Fibroblast of the aortic adventitia (primary cell): ENCODE measurements around the gene SYTL3. TPM values are rescaled to one million over a fixed set of nuclear protein-coding genes. Genes with fewer than 3 reads are reported as not detected.

Experiments
- DNase-seq: peaks from one replicate; pipeline ENCODE4 v3.0.0-alpha.2; 2010; ENCODE audit warnings: low read depth
- H3K4me3 ChIP-seq: 2 replicates; pipeline ENCODE4 v1.5.1; 2011; ENCODE audit warnings: low read depth, mild to moderate bottlenecking, control low read depth, low read length, moderate library complexity
- total RNA-seq: library from RNA; depleted of rRNA; stranded (reverse); fragments of >200 nt; gene quantifications from 2 replicates; pipeline ENCODE4 v1.2.3, GENCODE V29; 2012; ENCODE audit warnings: low replicate concordance
- TF ChIP-seq, protein P1 (sequence below): IDR thresholded peaks from 2 replicates; pipeline ENCODE4 v1.5.1; 2011; ENCODE audit warnings: mild to moderate bottlenecking, low read length, control low read depth, inconsistent platforms; ENCODE audit not compliant: insufficient read depth

The SYTL3 gene
- total RNA-seq, 1 donor, result 1.9 TPM

DNA sequence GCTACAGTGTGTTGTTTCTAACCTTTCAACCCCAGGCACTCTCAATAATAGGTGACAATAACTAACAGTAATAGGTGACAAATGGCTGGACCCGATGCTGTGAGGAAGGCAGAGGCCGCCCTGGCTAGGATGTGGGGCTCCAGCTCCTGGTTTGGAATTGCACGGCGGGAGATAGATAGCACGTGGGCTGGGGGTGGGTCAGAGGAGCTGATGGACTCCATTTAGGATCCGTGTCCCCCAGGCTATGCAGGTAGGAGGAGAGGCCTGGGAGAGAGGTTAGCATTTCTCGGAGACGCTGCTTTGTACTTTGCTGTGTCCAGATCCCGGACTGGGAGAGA, 107.9 kb downstream of the SYTL3 start:
- H3K4me3 ChIP-seq, result no peak overlapping the region
- no peak for DNase-seq
- TF ChIP-seq, protein P1, sequence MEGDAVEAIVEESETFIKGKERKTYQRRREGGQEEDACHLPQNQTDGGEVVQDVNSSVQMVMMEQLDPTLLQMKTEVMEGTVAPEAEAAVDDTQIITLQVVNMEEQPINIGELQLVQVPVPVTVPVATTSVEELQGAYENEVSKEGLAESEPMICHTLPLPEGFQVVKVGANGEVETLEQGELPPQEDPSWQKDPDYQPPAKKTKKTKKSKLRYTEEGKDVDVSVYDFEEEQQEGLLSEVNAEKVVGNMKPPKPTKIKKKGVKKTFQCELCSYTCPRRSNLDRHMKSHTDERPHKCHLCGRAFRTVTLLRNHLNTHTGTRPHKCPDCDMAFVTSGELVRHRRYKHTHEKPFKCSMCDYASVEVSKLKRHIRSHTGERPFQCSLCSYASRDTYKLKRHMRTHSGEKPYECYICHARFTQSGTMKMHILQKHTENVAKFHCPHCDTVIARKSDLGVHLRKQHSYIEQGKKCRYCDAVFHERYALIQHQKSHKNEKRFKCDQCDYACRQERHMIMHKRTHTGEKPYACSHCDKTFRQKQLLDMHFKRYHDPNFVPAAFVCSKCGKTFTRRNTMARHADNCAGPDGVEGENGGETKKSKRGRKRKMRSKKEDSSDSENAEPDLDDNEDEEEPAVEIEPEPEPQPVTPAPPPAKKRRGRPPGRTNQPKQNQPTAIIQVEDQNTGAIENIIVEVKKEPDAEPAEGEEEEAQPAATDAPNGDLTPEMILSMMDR, result no peak

- TF ChIP-seq, protein P1, result no peak
- H3K4me3 ChIP-seq, result no peak overlapping the region
- no peak for DNase-seq
Measured at GRCh38 chr6:158758451-158758860, 108.6 kb downstream of the SYTL3 start.

DNA sequence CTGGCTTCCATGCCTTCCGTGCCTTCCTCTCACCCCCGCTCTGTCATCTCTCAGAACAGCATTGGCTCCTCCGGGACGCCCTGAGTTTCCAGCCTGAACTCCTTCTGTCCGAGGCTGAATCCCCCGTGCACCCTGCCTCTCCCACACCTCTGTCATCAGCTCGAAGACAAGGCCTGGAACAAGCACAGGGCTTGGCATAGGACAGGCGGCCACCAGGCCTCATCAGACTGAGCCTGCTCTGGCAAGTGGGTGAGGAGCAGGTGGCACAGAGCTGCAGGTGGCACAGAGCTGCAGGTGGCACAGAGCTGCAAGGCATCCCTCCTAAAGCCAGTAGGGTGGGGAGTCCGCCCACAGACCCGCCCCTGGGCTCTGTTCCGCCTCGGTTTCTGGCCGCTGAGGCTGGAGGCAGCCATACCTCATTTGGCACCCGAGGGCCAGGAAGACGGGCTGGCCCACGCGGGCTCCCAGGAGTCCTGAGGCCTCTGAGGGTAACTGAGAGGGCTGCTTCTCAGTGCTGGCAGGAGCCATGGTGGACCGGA, 109.2 kb downstream of the SYTL3 start:
- H3K4me3 ChIP-seq, result no peak overlapping the region
- TF ChIP-seq, protein P1, result no peak
- DNase-seq, result no peak

GRCh38 chr6:158759966-158760617, 110.2 kb downstream of the SYTL3 start:
- DNase-seq, result no peak
- TF ChIP-seq, protein P1, result no peak

GRCh38 chr6:158760618-158761250, 110.9 kb downstream of the SYTL3 start:
- H3K4me3 ChIP-seq, result no peak overlapping the region
- TF ChIP-seq, protein P1, result no peak
- DNase-seq, result no peak

More at GRCh38 chr6:158759966-158760617, 110.2 kb downstream of the SYTL3 start:
- H3K4me3 ChIP-seq, result no peak overlapping the region

DNA sequence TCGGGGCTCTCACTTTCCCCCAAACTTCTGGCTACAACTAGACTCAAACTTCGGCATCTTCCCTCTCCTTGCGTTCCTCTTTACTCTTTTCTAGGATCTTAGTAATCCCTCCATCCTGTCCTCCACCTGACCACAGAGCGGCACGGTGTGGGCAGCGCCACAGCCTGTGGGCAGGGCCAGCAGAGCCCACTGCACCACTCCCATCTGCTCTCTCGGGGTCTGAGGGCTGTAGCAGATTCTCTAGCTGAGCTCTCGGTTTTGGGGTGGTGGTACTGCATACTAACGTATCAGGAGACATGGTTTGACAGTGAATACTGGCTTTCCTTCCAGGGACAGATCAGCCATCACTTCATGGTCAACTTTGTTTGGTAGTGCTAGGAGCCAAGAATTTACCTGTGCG, 111.9 kb downstream of the SYTL3 start:
- DNase-seq, result no peak
- TF ChIP-seq, protein P1, result no peak
- H3K4me3 ChIP-seq, result no peak overlapping the region
